TTC549 (cell line): ENCODE results near the gene PIK3R5.
"Not testable (repeated sequence)": the region's sequence is repeated elsewhere in the genome, so short reads cannot be mapped to it uniquely, and the experiment has no call there.

Experiments used
- FAIRE-seq: peaks from 2 replicates; lab custom pipeline; 2012; peaks lifted over from hg19 to GRCh38; lab: Jason Lieb, UNC

The PIK3R5 gene

GRCh38 chr17:8984225-8984624 is 18.7 kb upstream of the PIK3R5 start:
- FAIRE-seq, result not testable (repeated sequence)

- no peak for FAIRE-seq
Measured at GRCh38 chr17:8981443-8981842, 15.9 kb upstream of the PIK3R5 start.

GRCh38 chr17:8979715-8980114 is 14.2 kb upstream of the PIK3R5 start:
- no peak for FAIRE-seq

- FAIRE-seq, result no peak
Measured at GRCh38 chr17:8976638-8977037, 11.1 kb upstream of the PIK3R5 start.

GRCh38 chr17:8975091-8975725 is 9.7 kb upstream of the PIK3R5 start:
- FAIRE-seq, result no peak

GRCh38 chr17:8969901-8970300 is 4.4 kb upstream of the PIK3R5 start:
- no peak for FAIRE-seq

- FAIRE-seq, result no peak
Measured at GRCh38 chr17:8968503-8968902, 3.0 kb upstream of the PIK3R5 start.

GRCh38 chr17:8967861-8968260 is 2.4 kb upstream of the PIK3R5 start:
- FAIRE-seq, result no peak

- no peak for FAIRE-seq
Measured at GRCh38 chr17:8966926-8967325, 1.4 kb upstream of the PIK3R5 start.

GRCh38 chr17:8964801-8965393 is 610 bp downstream of the PIK3R5 start:
- FAIRE-seq, result no peak

GRCh38 chr17:8963647-8964258 is 1.8 kb downstream of the PIK3R5 start:
- no peak for FAIRE-seq

- FAIRE-seq, result no peak
Measured at GRCh38 chr17:8963014-8963413, 2.5 kb downstream of the PIK3R5 start.

GRCh38 chr17:8961829-8962228 is 3.7 kb downstream of the PIK3R5 start:
- FAIRE-seq, result no peak

- FAIRE-seq, result no peak
Measured at GRCh38 chr17:8960325-8961140, 5.0 kb downstream of the PIK3R5 start.

GRCh38 chr17:8959312-8959918 is 6.1 kb downstream of the PIK3R5 start:
- FAIRE-seq, result no peak

GRCh38 chr17:8957721-8958120 is 7.8 kb downstream of the PIK3R5 start:
- no peak for FAIRE-seq

- no peak for FAIRE-seq
Measured at GRCh38 chr17:8956465-8956902, 9.0 kb downstream of the PIK3R5 start.

- no peak for FAIRE-seq
Measured at GRCh38 chr17:8955021-8955959, 10.2 kb downstream of the PIK3R5 start.

- FAIRE-seq, result no peak
Measured at GRCh38 chr17:8954339-8954738, 11.2 kb downstream of the PIK3R5 start.

GRCh38 chr17:8953156-8953885 is 12.2 kb downstream of the PIK3R5 start:
- FAIRE-seq, result no peak

- FAIRE-seq, result no peak
Measured at GRCh38 chr17:8952191-8952590, 13.3 kb downstream of the PIK3R5 start.
